ENCODE data around the gene ACE.

The ACE gene

GRCh38 chr17:63475491-63476412 lies 1.1 kb upstream of the ACE start:
- no peak for DNase-seq

DNA sequence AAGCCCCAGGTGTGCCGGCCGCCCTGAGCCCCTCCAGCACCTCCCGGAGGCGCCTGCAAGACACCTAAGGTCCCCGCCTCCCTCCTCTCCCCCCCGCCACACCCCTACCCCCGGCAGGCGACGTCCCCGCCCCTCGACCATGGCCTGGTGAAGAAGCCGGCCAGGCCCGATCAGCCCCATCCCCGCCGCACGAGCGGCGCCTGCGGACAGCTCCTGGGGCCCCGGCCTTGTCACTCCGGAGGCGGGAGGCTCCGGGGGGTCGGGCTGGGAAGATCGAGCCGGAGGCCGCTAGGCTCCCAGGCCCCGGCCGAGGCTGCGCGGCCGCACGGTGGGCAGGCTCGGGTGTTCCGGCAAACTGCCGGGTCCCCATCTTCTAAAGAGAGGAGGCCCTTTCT lies 405 bp upstream of the ACE start:
- DNase-seq = no peak

- DNase-seq = no peak
Observed at GRCh38 chr17:63477480-63478440, 899 bp downstream of the ACE start.

- DNase-seq = peak; percentile 71
Observed at GRCh38 chr17:63478814-63479494, 2.1 kb downstream of the ACE start.

DNA sequence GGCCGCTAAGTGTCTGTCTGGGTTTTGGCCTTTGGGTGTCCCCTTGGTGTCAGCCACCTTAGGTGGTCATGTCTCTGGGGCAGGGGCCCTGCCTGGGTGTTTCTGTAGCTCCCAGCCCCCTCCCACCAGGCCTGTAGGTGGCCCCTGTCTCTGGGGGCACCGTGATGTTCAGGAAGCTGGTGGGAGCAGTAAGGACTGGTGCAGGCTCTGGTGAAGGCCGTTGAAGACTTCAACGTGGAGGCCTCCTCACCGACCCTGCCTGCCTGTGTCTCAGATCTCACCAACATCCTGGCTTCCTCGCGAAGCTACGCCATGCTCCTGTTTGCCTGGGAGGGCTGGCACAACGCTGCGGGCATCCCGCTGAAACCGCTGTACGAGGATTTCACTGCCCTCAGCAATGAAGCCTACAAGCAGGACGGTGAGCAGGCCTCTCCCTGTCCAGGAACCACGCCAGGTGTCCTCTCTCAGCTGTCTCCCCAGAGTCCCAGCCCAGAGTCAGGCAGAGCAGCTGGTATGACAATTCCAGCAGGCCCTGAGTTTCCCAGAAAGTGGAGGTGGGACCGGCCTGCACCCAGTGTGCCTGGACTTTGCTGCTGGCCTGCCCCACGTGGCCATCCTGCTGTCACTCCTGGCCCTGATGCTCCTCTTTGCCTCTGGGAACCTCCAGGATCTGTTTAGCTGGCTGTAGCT lies 2.8 kb downstream of the ACE start:
- DNase-seq = no peak

- no peak for DNase-seq
Observed at GRCh38 chr17:63480192-63480784, 3.4 kb downstream of the ACE start.

DNA sequence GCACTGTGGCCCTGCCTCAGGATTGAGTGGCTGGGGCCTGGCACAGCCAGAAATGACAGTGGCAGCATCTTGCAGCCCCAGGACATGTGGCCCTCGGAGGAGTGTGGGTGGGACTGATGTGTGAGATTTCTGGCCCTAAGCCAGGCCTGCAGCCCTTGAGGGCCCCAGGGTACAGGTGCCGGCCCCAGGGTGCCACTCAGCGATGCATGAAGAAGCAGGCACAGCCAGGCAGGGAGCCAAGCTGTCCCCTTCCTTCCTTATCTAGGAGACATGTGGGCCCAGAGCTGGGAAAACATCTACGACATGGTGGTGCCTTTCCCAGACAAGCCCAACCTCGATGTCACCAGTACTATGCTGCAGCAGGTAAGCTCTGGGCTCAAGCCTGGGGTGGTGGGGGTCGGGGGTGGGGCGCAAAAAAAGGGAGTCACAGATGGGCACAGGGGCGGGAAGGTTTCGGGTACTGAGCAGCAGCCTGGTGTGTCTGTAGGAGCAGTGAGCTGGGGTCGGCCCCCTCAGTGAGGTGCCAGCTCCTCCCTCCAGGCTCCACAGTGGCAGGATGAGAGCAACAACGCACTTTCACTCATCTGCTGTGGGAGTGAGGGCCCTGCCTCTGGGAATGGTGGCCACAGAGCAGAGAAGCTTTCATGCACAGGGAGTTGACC lies 4.1 kb downstream of the ACE start:
- no peak for DNase-seq

DNA sequence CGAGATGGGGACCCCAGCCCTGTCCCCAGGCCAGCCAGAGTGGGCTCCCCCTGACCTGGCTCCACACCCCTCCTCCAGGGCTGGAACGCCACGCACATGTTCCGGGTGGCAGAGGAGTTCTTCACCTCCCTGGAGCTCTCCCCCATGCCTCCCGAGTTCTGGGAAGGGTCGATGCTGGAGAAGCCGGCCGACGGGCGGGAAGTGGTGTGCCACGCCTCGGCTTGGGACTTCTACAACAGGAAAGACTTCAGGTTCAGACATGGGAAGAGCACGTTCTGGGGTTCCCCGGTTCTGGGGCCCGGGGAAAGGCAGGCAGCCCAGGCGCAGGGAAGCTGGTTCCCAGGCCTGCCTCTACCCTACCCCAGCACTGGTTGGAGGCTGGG lies 4.6 kb downstream of the ACE start:
- DNase-seq = no peak

- DNase-seq = no peak
Observed at GRCh38 chr17:63482509-63482908, 5.6 kb downstream of the ACE start.

DNA sequence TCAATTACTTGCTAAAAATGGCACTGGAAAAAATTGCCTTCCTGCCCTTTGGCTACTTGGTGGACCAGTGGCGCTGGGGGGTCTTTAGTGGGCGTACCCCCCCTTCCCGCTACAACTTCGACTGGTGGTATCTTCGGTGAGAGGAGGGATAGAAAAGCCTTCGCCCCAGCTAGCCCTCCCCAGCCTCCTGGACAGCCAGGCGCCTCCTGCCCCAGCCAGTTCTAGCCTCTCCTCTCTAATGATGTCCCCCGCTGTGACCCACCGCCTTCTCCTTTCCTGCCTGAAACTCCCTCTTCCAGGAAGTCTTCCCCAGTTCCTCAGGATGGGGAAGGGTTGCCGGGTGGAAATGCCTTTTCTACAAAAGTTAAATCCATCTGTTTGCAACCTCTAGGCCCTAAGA lies 6.2 kb downstream of the ACE start:
- no peak for DNase-seq

DNA sequence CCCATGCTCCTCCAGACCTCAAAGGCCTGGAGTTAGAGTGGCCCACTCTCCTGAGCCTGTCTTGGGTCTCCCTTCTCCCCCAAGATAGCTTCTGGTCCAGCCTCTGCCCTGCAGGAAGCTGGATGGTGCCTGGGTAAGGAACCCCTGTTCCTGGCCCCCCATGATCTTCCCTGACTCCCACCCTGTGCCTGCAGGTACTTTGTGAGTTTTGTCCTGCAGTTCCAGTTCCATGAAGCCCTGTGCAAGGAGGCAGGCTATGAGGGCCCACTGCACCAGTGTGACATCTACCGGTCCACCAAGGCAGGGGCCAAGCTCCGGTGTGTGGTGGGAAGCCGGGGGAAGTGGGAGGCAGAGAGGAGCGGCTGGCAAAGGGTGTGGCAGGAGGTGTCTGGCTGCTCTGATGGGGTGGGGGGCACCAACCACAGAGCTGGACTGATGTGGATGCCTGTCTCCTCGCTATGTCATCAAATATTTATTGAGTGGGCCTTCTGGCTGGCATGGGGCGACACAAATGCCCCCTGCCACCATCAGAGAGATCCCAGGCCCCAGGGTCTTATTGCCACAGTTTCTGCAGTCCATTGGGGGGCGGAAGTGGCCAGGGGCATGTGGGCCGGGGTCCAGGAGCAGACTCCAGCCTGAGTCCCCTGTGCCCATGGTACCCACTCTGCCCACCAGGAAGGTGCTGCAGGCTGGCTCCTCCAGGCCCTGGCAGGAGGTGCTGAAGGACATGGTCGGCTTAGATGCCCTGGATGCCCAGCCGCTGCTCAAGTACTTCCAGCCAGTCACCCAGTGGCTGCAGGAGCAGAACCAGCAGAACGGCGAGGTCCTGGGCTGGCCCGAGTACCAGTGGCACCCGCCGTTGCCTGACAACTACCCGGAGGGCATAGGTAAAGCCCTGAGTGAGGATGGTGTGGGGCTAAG lies 7.1 kb downstream of the ACE start:
- DNase-seq = no peak

DNA sequence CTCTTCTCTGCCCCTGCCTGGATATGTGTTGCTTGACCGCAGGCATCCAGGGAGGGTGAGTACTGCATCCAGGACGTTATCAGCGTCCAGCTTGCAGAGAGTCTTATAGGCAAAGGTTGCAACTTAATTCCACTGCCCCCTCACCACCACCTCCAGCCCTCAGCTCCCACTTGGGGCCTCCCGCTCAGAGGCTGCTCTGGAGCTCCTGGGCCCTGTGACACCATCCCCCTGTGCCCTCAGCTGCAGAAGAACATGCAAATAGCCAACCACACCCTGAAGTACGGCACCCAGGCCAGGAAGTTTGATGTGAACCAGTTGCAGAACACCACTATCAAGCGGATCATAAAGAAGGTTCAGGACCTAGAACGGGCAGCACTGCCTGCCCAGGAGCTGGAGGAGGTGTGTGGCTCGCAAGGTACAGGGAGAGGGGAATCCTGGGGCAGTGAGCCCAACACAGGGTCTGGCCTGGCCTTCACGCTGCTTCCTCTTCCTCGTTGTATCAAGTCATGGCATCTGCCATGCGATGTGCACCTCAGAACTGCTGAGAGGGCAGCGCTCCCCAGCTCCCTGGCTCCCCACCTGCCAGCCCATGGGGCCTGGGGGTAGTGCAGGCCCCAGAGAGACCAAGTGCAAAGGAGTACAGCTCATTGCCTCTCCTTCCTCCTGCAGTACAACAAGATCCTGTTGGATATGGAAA lies 9.6 kb downstream of the ACE start:
- no peak for DNase-seq

DNA sequence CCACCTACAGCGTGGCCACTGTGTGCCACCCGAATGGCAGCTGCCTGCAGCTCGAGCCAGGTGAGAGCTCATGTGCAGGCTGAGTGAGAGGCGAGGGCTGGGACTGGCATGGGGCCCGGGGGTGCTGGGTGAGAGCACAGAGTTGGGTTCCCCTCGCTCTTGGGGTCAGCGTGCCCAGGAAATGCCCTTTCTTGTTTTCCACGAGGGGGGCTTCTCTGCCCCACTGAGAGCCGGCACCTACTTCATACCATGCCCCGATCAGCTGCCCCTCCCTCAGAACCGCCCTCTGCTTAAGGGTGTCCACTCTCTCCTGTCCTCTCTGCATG lies 10.1 kb downstream of the ACE start:
- DNase-seq = no peak

- DNase-seq = no peak
Observed at GRCh38 chr17:63488851-63489250, 12.0 kb downstream of the ACE start.

GRCh38 chr17:63489291-63489690 lies 12.4 kb downstream of the ACE start:
- no peak for DNase-seq

GRCh38 chr17:63490329-63490728 lies 13.5 kb downstream of the ACE start:
- no peak for DNase-seq

DNA sequence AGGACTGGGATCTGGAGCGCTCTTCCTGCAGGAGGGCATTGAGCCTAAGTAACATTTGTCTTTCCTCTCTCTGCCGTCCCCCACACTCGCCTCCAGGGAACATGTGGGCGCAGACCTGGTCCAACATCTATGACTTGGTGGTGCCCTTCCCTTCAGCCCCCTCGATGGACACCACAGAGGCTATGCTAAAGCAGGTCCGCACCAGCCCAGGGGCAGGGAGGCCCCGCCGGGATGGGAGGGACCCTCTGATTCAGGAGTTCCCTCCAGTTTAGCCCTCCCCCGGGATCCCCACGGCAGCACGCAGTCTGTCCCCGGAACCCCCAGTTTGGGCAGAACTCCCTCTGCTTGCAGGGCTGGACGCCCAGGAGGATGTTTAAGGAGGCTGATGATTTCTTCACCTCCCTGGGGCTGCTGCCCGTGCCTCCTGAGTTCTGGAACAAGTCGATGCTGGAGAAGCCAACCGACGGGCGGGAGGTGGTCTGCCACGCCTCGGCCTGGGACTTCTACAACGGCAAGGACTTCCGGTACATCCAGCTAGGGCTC lies 14.1 kb downstream of the ACE start:
- DNase-seq = no peak

GRCh38 chr17:63491413-63491812 lies 14.6 kb downstream of the ACE start:
- no peak for DNase-seq

DNA sequence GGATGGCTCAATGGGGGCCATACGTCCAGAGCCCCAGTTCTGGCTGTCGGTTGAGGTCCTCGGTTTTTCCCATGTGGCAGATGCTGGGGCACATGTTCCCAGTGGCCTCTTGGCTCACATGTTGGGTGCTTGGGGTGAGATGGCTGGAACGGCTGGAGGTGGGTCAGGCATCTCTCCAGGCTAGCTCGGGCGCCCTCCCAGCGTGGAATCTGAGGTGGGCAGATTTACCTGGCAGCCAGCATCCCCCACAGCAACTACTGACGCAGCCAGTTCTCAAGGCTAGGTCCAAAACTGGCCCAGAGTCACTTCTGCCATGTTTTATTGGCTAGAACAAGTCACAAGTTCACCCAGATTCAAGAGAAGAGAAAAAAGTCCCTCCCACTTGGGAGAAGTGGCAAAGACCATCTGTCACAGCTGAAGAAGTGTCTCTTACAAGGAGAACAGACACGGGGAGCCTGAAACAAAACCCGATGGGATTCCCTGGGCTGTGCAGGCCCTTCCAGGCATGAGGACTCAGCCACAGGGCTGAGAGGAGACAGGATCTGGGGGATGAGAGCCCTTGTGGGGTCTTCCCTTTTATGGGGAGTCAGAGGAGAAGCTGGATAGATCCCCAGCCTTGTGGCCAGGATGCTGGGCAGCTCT lies 15.2 kb downstream of the ACE start:
- DNase-seq = no peak
